GM23338 (cell line): ENCODE data around the gene DMRTC2. TPM values are rescaled to one million over a fixed set of nuclear protein-coding genes. Genes with fewer than 3 reads are reported as not detected.

Source experiments
- ATAC-seq: fragments of 200-7000 bp; cut with Tn5 transposase; 3 replicates; pipeline ENCODE4 v1.9.1; 2020
- DNase-seq: peaks from one replicate; pipeline ENCODE4 v3.0.0-alpha.2; 2015; ENCODE audit warnings: low spot score
- H2AFZ ChIP-seq: fragments of 200-600 bp; sonication (generic); 2 replicates; pipeline ENCODE4 v1.8.0; 2016; ENCODE audit warnings: antibody characterized with exemption, mild to moderate bottlenecking, moderate library complexity
- H3F3A ChIP-seq: fragments of 200-600 bp; sonication (generic); replicated peaks from 2 replicates; pipeline ENCODE4 v1.8.0; 2017; ENCODE audit warnings: antibody characterized with exemption, mixed run types, low read depth
- H3K27ac ChIP-seq: fragments of 200-600 bp; sonication (generic); 2 replicates; pipeline ENCODE4 v1.6.1; 2016; ENCODE audit warnings: low read depth
- H3K27me3 ChIP-seq: fragments of 200-600 bp; sonication (generic); 2 replicates; pipeline ENCODE4 v1.8.0; 2016; ENCODE audit warnings: mild to moderate bottlenecking, mixed run types, moderate library complexity; ENCODE audit not compliant: insufficient read depth
- H3K36me3 ChIP-seq: fragments of 200-600 bp; sonication (generic); 2 replicates; pipeline ENCODE4 v1.8.0; 2016; ENCODE audit warnings: mild to moderate bottlenecking; ENCODE audit not compliant: insufficient read depth
- H3K4me1 ChIP-seq: fragments of 200-600 bp; sonication (generic); 2 replicates; pipeline ENCODE4 v1.8.0; 2016; ENCODE audit warnings: mild to moderate bottlenecking, moderate library complexity; ENCODE audit not compliant: insufficient read depth
- H3K4me2 ChIP-seq: fragments of 200-600 bp; sonication (generic); 2 replicates; pipeline ENCODE4 v1.7.1; 2017; ENCODE audit warnings: mixed run types
- H3K4me3 ChIP-seq: fragments of 200-600 bp; sonication (generic); 2 replicates; pipeline ENCODE4 v1.6.1; 2016; ENCODE audit warnings: mixed run types
- H3K79me2 ChIP-seq: fragments of 200-600 bp; sonication (generic); replicated peaks from 2 replicates; pipeline ENCODE4 v1.8.0; 2017; ENCODE audit warnings: mild to moderate bottlenecking; ENCODE audit not compliant: insufficient read depth
- H3K9me2 ChIP-seq: fragments of 200-600 bp; sonication (generic); 2 replicates; pipeline ENCODE4 v1.8.0; 2017; ENCODE audit not compliant: insufficient read depth
- H4K20me1 ChIP-seq: fragments of 200-600 bp; sonication (generic); replicated peaks from 2 replicates; pipeline ENCODE4 v1.8.0; 2017; ENCODE audit warnings: mild to moderate bottlenecking; ENCODE audit not compliant: insufficient read depth
- H3K27ac Mint-ChIP-seq: 2 replicates; pipeline ENCODE4 v1.8.0; 2020; ENCODE audit warnings: inconsistent platforms, mild to moderate bottlenecking, moderate library complexity, mixed read lengths
- H3K27me3 Mint-ChIP-seq: 3 replicates; pipeline ENCODE4 v1.8.0; 2022; ENCODE audit warnings: low read depth, mild to moderate bottlenecking, moderate library complexity, mixed read lengths, inconsistent platforms; ENCODE audit not compliant: insufficient read depth, poor library complexity
- H3K36me3 Mint-ChIP-seq: 3 replicates; pipeline ENCODE4 v1.8.0; 2021; ENCODE audit warnings: low read depth, mild to moderate bottlenecking, inconsistent platforms, moderate library complexity, mixed read lengths
- H3K4me1 Mint-ChIP-seq: 3 replicates; pipeline ENCODE4 v1.8.0; 2020; ENCODE audit warnings: mild to moderate bottlenecking, inconsistent platforms, mixed read lengths
- H3K4me3 Mint-ChIP-seq: 3 replicates; pipeline ENCODE4 v1.8.0; 2021; ENCODE audit warnings: moderate library complexity, mild to moderate bottlenecking, inconsistent platforms, mixed read lengths
- H3K9me3 Mint-ChIP-seq: 3 replicates; pipeline ENCODE4 v1.8.0; 2020; ENCODE audit warnings: moderate library complexity, mild to moderate bottlenecking, inconsistent platforms, mixed read lengths
- CREB1 ChIP-seq: fragments of 250-450 bp; sonication (Bioruptor Pico); IDR thresholded peaks from 2 replicates; pipeline ENCODE4 v1.5.0; 2020; ENCODE audit warnings: low read depth, mild to moderate bottlenecking, moderate library complexity
- CTCF ChIP-seq, 2 experiments: fragments of 200-600 bp in 1 of 2; sonication (generic) in 1 of 2; conservative IDR thresholded peaks; 2 replicates each; pipeline versions ENCODE4 v1.5.1 to v1.6.1; 2016 to 2017; ENCODE audit warnings: antibody characterized with exemption in 2 of 2, low read depth in 2 of 2, mild to moderate bottlenecking in 2 of 2, moderate library complexity in 1 of 2
- ETS1 ChIP-seq: IDR thresholded peaks from 2 replicates; pipeline ENCODE4 v1.6.1; 2016; ENCODE audit warnings: antibody characterized with exemption
- EZH2 ChIP-seq: fragments of 200-600 bp; sonication (generic); IDR thresholded peaks from one replicate; pipeline ENCODE4 v1.8.0; 2017; ENCODE audit warnings: antibody characterized with exemption, mild to moderate bottlenecking, low read depth; ENCODE audit not compliant: unreplicated experiment
- EZH2phosphoT487 ChIP-seq: fragments of 200-600 bp; sonication (generic); IDR thresholded peaks from one replicate; pipeline ENCODE4 v1.8.1; 2018; ENCODE audit warnings: antibody characterized with exemption; ENCODE audit not compliant: unreplicated experiment
- JUNB ChIP-seq: IDR thresholded peaks from one replicate; pipeline ENCODE4 v1.6.1; 2016; ENCODE audit warnings: antibody characterized with exemption; ENCODE audit not compliant: unreplicated experiment
- NANOG ChIP-seq: IDR thresholded peaks from 2 replicates; pipeline ENCODE4 v1.6.1; 2016; ENCODE audit warnings: antibody characterized with exemption, borderline replicate concordance
- POLR2AphosphoS5 ChIP-seq: IDR thresholded peaks from 2 replicates; pipeline ENCODE4 v1.6.1; 2016; ENCODE audit warnings: antibody characterized with exemption, low read depth
- REST ChIP-seq: IDR thresholded peaks from one replicate; pipeline ENCODE4 v1.6.1; 2018; ENCODE audit warnings: antibody characterized with exemption; ENCODE audit not compliant: unreplicated experiment
- STAT1 ChIP-seq: IDR thresholded peaks from one replicate; pipeline ENCODE4 v1.6.1; 2016; ENCODE audit warnings: antibody characterized with exemption; ENCODE audit not compliant: unreplicated experiment
- ZNF114 ChIP-seq: fragments of 250-450 bp; sonication (Bioruptor Pico); IDR thresholded peaks from 2 replicates; pipeline ENCODE4 v1.5.0; 2020; ENCODE audit warnings: mild to moderate bottlenecking, moderate library complexity
- ZNF331 ChIP-seq: fragments of 250-450 bp; sonication (Bioruptor Pico); IDR thresholded peaks from 2 replicates; pipeline ENCODE4 v1.5.0; 2020; ENCODE audit warnings: low read depth, mild to moderate bottlenecking, moderate library complexity
- polyA plus RNA-seq: library from polyadenylated mRNA; unstranded; fragments of >200 nt; fragmentation: Nextera tagmentation; extraction: Ambion mirVana; gene quantifications from 2 replicates; pipeline ENCODE4 v1.2.1, GENCODE V29; 2016
- total RNA-seq: library from RNA; depleted of rRNA; stranded (reverse); fragments of >200 nt; shearing (Covaris generic); gene quantifications from 2 replicates; pipeline ENCODE4 v1.2.3, GENCODE V29; 2014

Gene DMRTC2
- total and polyA plus RNA-seq, 2 experiments from 2014 or later = 0.21 TPM; not detected in 1

- TF ChIP-seq REST = no peak
- no peak for TF ChIP-seq CTCF (conservative IDR thresholded peaks at IDR 0.05; ENCODE audit: low read depth in 2 of 2)
- TF ChIP-seq CREB1 = no peak
- no peak for TF ChIP-seq NANOG
- no peak for TF ChIP-seq EZH2phosphoT487
- TF ChIP-seq ZNF331 = no peak
- no peak for TF ChIP-seq ETS1
- TF ChIP-seq EZH2 = no peak
- TF ChIP-seq POLR2AphosphoS5 = no peak
- no peak for TF ChIP-seq STAT1
- TF ChIP-seq JUNB = no peak
- no peak for TF ChIP-seq ZNF114 (CRISPR knock-in tag)
These were observed 43.8 kb upstream of the DMRTC2 start (continued) for GRCh38 chr19:41801031-41801430.

- H3K4me1 Mint-ChIP-seq = peaks cover 3% of the 10 kb centered on the region; the same call in 2 of the 3 replicates
- H3K79me2 ChIP-seq = no peaks in the 10 kb centered on the region
- ATAC-seq = no peak
- no peaks in the 10 kb centered on the region for H3K9me2 ChIP-seq
- peaks cover 9% of the 10 kb centered on the region for H3K27me3 Mint-ChIP-seq
- H3K36me3 ChIP-seq = no peaks in the 10 kb centered on the region
- H3K27me3 ChIP-seq = no peaks in the 10 kb centered on the region
- H2AFZ ChIP-seq = no peak overlapping the region; the same call in 1 of the 2 replicates
- no peaks in the 10 kb centered on the region for H3F3A ChIP-seq
- no peak overlapping the region for H3K4me2 ChIP-seq
- DNase-seq = no peak
- H3K4me3 ChIP-seq = no peak overlapping the region
- H3K27ac Mint-ChIP-seq = no peak overlapping the region
- H3K4me3 Mint-ChIP-seq = no peak overlapping the region
- H3K9me3 Mint-ChIP-seq = peaks cover 10% of the 10 kb centered on the region
- no peaks in the 10 kb centered on the region for H3K4me1 ChIP-seq
- H3K36me3 Mint-ChIP-seq = no peaks in the 10 kb centered on the region; the same call in 2 of the 3 replicates
- H3K27ac ChIP-seq = no peak overlapping the region
- H4K20me1 ChIP-seq = no peaks in the 10 kb centered on the region
- TF ChIP-seq ZNF114 (CRISPR knock-in tag) = no peak
- no peak for TF ChIP-seq EZH2
- TF ChIP-seq JUNB = no peak
- TF ChIP-seq STAT1 = no peak
- no peak for TF ChIP-seq ETS1
- TF ChIP-seq POLR2AphosphoS5 = no peak
- no peak for TF ChIP-seq EZH2phosphoT487
- TF ChIP-seq NANOG = no peak
- no peak for TF ChIP-seq ZNF331
These were observed 43.0 kb upstream of the DMRTC2 start for GRCh38 chr19:41801792-41802211.
